CD4-positive, alpha-beta T cell treated with Interleukin-1 beta for 1 hour (primary cell): ENCODE results near the gene SIAH3.
A peak's percentile ranks its signal among the peaks of the same experiment; 100 is the strongest.

ENCODE experiments used
- DNase-seq, 2 donors: peaks; one replicate each; pipeline ENCODE4 v3.0.0-alpha.2; 2020 to 2022

The SIAH3 gene

DNA sequence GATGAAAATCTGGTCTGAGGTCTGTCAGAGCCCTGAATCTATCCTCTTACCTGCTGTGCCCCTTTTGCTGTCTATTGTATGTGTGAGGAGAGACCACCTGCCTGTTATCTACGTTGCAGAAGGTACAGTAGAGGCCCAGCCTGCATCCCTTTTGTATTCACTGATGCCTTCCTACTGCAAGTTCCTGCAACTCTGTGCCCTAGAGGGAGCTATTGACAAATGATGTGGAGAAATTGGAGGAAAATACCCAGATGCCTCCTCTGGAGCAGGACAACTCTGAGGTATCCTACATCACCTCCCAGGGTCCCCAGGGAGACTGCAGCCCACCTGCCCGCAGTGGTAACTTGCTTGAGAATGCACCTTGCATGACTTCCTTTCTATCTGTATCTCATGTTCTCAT lies 33.7 kb downstream of the SIAH3 start:
- DNase-seq: no peak

DNA sequence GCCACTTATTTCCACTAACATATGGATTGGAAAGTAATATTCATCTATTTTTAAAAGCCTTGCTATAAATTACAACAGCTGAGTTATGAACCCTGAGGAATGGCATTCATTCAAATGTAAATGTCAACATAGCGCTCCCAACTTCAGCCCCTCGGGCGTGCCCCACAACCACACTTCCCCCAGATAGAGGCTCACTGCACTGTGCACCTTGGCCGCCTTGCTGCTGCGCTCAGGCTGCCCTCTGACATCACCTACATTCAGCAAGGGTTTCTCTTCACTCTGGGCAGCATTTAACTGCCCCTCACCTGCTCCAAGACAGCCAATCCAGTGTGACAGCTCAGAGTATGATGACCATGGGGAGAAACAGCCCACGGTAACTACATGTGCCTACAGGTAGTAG lies 35.1 kb downstream of the SIAH3 start:
- no peak for DNase-seq

DNA sequence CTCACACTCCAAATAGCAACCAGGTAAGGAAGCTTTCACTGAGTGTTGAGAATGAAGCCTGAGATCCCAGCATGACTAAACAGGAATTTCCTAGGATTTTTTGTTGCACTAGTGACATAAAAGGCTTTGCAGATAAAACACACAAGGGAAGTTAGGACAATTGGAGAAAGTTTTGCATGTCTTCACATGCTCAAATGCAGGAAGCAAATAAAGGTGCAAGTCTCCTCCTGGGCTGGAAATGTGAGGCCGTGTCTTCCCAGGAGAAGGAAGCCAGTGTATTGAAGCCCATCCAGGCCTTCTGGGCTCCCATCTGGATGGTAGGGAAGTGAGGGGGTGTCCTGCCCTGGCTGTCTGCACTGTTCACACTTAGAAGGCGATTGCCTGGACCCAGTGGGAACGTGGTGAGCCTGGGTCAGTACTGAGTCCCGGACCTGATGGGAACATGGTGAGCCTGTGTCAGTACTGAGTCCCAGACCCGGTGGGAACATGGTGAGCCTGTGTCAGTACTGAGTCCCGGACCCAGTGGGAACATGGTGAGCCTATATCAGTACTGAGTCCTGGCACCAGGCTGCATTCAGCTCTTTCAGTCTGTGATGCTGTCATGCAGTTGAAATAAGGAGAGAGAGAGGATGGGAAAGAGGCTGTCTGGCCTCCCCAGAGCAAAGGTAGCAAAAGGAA lies 38.7 kb downstream of the SIAH3 start:
- DNase-seq: no peak

DNA sequence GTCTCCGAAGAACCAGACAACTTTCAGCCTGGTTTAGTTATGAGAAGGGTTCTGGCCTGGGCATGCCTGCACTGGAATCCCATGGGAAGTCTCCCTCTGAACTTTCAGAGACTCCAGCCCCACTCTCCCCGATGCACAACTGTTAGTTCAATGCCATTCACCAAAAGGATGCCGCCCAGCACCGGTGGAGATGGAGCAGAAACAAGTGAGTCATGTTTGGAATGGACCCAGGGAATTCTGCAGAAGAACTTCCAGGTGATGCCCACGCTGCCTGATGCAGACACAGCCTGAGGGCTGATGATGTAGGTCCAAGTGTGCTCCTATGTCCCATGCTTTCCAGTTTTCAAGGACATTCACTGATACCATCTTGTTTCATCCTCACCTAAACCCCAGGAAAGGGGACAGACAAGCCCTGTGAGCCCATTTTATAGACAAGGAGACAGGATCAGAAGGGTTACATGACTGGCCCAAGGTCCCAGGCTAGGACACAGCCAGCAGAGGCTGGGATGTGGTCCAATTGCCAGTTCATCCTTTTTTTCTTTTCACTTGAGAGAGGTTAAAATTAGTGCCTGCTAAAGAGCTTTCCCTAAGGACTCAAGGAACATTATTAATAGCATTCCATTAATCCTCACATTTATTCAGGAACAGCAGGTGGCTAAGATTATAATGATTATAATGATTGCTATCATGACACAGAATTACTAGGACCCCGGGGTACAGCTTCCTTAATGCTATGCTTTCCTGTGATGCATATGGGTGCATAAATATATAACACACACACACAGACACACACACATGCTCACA lies 39.5 kb downstream of the SIAH3 start:
- no peak for DNase-seq

DNA sequence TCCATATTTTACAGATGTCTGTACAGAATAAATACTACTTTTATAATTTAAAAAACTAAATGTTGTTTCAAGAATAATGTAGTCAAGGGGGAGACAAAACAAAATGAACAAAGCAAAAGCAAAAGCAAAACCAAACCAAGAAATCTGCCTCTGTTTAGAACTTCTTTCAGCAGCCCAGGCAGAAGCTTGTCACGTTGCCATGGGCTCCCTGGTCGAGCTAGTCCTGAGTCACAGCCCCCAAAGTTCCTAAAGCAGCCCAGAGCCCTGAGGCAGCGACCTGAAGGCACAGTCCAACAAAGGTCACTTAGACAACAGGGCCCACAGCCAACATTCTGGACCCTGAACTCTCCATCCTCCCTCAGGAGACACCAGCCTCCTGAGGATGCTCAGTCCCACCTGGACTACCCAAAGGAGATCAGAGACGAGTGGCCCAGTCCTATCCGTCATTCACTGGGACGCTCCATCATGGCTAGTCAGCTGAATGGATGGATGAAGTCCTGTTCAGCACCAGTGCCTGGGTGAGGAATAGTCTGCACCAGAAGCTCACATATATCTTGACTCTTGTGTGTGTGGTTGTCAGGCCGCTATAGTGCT lies 41.7 kb downstream of the SIAH3 start:
- no peak for DNase-seq

DNA sequence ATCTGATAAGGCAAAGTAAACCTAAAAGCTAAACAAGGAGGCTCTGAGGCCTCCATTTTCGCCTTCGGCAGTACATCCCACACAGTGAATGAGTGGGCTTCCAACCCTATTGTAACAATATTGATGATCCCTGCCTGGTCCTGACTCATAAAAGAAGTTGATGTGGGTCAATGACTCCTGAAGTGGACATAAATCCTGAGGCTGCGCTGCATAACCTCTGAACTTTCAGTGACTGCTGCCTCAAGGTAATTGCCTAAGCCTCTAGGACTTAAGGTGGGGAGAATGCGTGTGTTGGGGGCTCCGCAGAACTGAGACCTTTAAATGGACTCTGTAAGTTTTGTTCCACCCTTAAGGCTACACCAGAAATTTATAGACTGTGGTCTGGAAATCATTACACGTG lies 42.6 kb downstream of the SIAH3 start:
- DNase-seq: no peak

DNA sequence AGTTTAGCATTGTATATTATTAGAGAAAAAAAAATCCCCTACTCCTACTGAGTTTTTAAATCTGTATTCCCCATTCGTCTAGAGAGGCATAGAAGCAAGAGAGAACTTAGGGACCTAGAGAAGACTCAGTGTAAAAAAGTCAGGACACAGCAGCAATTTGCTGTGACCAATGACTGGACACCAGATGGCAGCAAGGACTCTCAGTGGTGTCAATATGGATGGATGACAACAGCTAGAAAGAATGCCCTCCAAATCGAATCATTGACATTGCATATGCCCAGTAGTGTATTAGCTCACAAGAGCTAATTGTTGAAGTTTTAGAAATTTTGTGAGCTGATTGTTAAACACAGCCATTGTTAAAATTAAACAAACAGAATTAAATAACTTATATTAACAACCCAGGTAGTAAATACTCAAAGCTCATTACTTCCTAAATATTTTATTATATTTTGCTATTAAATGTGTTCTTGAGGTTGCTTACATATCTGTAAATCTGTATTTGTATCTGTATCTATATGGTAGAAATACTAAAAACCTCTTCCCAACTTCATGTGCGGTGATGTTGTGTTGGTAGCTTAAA lies 43.9 kb downstream of the SIAH3 start:
- DNase-seq: peak; percentile 16 to 25

DNA sequence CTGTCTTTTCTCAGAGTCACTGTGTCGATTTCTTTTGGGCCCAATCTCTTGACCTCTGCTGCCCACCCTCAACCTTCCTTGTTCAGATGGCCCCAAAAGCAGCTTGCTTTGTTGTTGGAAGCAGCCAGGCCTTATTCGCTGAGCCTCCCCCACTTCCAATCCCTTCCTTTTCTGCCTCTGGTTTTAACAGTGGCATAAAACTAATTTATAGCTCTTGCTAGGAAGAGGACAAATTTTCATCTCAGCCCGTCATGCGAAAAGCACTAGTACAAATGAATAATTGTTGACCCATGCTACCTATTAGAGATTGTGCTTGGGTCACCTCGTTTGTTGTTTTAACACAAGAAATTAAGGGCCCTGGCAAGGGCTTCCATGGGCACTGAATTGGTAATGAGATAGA lies 51.1 kb downstream of the SIAH3 start:
- DNase-seq: no peak

DNA sequence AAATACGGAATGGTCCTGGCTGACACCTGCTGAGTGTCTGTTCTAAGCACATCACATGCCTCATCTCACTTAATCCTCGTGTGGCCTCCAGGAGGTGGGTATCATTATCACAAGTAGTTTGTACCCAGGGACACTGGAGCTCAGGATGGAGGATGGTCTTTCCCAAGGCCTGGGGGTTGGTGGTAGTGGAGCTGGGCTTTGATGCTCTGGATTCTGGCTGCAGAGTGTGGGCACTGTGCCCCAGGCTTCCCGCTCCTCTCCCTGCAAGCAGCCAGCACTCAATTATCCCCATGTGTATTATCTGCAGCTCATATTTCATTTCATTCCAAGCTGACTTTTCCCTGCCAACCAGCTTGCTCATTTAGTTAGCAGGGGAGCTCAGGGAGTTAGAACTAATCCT lies 52.1 kb downstream of the SIAH3 start:
- DNase-seq: no peak

DNA sequence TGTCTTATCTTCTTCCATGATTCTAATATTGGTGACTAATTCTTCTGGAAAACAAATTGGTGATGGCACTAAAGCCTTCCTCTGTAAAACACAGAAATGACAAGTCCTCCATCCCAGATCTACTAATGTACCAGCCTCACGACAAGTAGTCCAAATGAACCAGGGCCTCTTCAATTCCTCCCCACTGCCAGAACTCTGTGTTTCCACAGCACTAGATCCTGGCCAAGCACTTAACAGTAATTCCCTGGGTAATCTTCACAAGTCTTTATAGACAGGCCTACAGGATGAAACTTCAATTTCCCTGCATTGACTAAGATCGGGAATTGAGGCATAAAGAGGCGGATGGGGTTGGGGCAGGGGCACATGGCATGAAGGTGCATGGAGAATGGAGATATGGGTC lies 52.7 kb downstream of the SIAH3 start:
- DNase-seq: no peak

DNA sequence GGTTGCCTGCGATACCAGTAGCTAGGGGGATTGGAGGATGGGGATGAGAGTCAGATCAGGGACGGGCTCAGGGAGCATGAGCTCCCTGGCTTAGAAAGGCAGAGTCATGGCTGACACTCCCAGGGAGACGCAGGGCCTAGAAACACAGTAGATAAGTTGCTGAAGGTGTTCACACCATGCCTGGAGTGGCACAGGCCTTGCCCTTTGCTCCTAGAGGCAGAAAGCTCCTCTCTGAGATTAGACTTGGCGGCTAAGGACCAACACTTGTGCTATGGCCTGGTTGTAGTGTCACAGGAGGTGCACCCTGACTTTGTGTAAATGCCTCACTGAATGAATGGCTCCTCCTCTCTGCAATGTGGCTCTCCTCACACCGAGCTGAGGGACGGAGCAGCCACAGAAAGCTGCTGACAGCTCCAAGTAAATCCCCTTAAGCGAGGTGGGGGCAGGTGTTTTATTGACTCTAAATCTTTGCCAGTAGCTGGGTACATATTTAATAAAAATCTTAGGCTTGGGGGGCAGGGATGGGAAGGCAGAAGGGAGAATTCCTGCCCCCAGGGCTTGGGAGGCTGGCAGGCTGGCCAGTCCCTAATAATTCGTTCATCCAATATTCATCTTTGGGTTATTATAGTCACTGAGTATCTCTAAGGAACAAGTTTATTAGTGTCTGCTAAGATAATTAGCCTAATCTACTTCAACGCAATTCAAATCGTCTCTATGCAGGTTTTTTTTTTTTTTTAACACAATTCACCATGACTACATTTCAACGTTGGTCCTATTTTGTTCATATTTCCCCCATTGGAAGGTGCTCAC lies 54.9 kb downstream of the SIAH3 start:
- DNase-seq: no peak

DNA sequence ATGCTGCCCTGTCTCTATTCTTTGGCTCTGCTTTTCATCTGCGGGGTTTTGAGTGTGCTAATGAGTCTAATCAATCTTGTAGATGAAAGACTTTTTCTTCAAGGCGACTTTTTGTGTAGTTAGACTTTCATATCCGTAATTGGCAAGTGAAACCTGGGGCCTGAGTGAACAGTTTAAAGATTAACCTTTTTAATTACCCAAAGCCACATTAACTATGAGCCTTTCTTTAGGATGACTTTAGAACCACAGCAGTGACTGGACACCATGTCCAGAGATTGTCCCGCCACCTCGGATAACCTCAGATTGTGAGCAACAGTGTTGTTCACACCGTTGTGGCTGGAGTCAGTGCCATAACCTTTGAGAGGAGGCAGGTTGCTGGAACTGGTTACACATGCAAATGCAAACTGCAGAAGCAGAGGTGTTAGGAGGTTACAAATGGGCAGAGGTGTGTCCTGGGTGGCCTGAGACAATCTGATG lies 58.7 kb downstream of the SIAH3 start:
- no peak for DNase-seq

DNA sequence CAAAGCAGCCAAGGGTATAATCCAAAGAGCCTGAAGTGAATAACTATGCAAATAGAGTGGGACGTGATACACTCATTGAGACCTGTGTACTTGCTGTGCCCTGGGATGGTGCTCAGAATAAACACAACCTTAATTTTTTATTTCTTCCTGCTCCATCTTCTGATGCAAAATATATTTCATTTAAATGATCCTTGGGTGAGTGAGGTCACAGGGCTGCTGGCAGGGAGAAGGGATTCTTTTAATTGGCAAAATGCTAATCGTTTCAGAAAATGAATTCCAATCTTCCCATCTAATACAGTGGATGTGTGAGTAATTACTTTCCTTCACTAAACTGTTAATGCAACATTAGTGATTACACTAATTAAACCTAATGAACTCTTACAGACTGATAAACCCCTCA lies 63.5 kb downstream of the SIAH3 start:
- no peak for DNase-seq

DNA sequence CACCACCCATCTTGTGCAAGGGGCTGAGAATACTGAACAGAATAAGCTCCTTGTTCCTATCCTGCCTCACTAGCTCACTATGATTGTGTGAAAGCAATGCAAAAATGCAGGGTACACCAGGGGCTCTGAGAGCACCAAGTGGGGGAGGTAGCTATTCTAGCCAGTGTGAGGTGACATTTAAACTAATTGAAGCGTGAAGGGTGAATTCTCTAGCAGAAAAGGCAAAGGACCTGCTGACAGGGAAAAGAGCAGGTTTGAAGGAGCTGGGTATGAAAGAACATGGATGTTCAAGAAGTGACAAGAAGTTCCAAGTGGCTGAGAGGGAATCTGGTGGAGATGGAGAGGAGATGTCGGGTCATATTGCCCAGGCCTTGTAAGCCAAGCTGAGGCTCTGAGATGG lies 64.2 kb downstream of the SIAH3 start:
- no peak for DNase-seq

DNA sequence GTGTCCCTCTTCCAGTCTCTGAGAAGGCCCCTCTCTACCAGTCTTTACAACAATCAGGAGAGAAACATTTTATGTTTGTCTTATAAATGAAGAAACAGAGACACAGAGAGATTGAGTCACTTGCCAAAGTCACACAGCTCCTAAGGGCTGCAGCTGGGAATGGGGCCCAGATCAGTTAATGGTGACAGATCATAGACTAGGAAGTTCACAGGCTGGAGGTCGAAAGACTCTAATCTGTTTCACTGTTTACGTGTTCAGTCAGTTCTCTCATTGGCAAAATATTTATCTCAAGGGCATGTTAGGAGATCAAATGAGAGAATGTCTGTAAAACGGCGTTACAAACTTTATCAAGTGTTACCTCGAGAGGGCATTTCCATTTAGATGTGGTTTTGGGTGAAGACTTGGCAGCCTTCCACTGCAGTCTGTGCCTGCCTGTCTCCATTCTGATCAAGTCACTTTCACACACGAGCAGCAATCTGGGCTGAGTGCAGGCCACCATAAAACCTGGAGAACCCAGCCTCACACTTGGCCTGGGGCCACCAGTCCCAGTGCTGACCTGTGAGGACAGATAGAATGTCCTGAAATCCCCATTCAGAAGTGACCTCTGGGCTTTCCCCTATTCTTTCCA lies 65.1 kb downstream of the SIAH3 start:
- no peak for DNase-seq

DNA sequence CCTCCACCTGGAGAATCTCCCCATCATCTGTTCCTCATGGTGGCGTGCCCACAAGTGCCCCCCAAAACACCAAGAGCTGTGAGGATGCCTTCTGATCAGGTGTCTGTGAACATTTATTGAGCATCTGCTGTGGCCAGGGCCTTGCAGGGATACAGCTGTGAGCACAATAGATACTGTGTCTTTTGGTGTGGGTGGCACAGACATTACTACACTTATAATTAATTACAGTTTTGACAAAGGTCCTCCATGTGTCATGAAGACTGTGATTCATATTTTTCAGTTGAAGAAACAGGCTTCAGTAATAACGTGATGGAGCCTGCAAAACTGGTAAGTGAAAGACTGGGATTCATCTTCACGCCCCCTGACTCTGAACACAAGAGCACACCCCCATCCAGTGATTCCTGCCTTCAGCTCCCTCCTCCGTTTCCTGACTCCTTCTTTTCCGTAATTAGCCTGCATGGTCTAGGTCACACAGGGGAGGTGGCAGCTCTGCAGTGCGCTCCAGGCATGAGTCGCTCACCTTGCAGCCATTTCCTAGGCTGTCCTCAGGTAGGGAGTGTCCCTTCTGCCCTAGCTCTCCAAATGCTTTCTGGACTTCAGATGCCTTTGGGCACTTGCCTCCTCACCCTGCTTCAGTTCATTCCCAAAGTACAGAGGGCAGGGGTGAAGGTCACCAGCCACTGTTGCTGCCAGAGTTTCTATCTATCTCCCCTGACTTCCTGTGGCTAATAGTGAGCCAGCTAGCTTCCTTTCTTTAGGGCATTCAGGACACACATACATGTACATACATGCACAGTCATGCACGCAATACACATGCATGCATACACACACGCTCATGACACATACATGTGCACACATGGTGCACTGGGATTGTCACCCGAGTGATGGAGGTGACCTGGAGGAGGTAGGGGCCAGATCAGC lies 66.5 kb downstream of the SIAH3 start:
- no peak for DNase-seq

DNA sequence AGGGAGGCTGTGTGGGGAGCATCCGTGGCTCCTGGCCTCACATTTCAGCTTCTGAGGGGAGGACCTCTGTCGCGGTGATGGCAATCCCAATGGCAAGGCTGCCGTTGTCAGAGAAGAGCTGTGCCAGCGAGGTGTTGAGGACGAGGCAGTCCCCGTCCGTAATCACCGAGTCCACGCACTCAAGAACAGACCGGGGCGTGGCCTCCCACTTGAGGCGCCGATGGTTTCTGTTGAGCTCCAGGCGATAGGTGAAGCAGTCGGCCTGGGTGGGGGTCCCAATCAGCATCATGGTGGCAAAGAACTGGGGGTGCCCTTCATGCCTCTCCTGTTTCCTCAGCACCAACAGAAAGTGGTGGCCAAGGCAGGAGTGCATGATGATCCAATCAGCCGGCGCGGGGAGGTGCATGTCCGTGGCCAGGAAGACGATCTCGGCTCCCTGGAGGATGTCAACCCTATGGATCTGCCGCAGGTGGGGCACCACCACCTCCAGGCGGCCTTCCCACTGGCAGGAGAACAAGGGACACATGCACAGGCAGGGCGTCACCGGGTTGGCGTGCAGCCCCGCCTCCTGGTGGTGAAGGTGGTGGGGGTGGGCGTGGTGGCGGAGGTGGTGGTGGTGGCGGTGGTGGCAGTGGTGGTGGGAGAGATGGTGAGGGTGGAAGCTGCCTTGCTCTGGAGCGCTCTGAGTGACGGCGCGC lies 68.1 kb downstream of the SIAH3 start:
- no peak for DNase-seq

DNA sequence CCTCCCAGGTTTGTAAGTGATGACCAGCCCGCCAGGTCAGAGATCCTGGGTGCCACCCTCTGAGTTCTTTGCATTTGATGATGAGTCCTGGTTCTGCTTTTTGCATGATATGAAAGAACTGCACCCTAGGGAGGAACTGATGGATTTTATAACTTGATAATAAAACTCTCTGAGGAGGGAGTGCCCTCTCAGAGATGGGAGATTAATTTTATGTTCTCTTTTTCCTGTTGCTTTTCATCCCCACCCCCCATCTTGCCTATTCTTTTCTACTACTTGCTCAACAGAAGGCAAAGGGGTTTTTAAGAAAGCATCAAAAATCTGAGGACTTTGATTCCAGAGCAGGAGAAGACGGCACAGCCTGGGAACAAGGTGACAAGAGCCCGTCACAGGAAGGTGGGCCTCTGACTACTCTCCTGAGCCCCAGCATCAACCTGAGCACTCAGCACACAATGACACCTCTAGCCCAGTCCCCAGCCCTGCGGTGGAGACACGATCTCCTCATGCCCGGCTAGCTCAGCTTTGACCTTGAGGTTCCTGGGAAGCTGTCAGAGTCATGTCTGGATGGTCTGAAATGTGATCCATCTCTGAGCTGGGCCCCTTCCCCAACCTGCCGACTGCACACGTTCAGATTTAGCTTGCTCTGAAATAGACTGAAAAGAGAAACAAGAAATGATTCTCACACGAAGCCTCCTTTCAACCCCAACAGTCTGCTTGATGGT lies 69.1 kb downstream of the SIAH3 start:
- DNase-seq: peak in 1 of 2 donors; percentile 6

DNA sequence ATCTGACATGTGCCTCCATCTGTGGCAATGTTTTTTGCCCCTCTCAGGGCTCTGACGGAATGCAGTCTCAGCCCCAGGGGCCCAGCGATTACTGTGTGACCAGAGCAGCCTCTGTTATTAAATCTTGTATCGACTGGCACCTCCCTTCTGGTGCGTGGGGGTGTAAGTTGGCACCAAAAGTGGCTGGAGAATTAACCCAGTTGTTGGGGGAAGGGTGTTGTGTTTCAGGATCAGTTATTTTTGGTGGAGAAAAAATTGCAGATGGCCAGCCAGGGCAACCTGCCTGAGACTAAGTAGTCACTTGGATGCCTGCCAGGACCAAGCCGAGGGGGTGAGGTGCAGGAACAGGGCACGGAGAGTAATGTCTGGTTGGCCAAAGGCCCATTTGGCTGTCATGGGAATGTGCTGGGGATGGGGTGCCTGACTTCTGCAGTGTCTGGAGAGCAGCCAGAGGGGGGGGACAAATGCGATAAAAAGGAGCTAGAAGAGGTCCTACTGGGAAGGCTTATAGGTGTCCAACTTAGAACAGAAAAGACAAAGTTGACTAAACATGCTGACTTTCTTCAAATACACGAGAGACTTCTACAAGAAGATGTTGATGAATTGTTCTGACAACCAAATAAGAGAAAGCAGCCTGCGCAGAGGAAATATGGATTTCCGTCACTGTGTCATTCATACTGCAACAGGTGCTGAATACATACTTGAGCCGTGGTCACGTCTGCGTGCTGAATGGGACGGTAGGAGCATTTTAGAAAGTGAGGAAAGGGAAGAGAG lies 69.8 kb downstream of the SIAH3 start:
- no peak for DNase-seq
